OCI-LY3 (cell line): ENCODE results near the gene KCNJ9.
A peak's percentile ranks its signal among the peaks of the same experiment; 100 is the strongest.

Experiments used
- H2AFZ ChIP-seq: fragments of 200-600, 300-600 bp; shearing (Covaris generic); 2 replicates; pipeline ENCODE4 v1.6.0; 2014; ENCODE audit warnings: antibody characterized with exemption, low read depth, low read length
- H3K27ac ChIP-seq: fragments of 200-600, 300-600 bp; sonication (generic); 2 replicates; pipeline ENCODE4 v1.5.1; 2014; ENCODE audit warnings: mild to moderate bottlenecking, low read length, moderate library complexity, mixed read lengths
- H3K27me3 ChIP-seq: fragments of 200-600, 300-600 bp; sonication (generic); 2 replicates; pipeline ENCODE4 v1.6.1; 2014; ENCODE audit warnings: low read depth, low read length, mixed read lengths
- H3K36me3 ChIP-seq: fragments of 200-600, 300-600 bp; sonication (generic); replicated peaks from 2 replicates; pipeline ENCODE3; 2014; ENCODE audit warnings: low read depth, low read length, mixed read lengths
- H3K4me1 ChIP-seq: fragments of 300-600, 200-600 bp; sonication (generic); 2 replicates; pipeline ENCODE4 v1.6.1; 2014; ENCODE audit warnings: low read length, mixed read lengths
- H3K4me2 ChIP-seq: fragments of 200-600, 300-600 bp; sonication (generic); 2 replicates; pipeline ENCODE4 v1.6.1; 2014; ENCODE audit warnings: low read length, mixed read lengths
- H3K4me3 ChIP-seq: fragments of 300-600, 200-600 bp; sonication (generic); 2 replicates; pipeline ENCODE4 v1.5.1; 2014; ENCODE audit warnings: antibody characterized with exemption, mild to moderate bottlenecking, low read length, moderate library complexity
- H3K79me2 ChIP-seq: fragments of 300-600, 200-600 bp; shearing (Covaris generic); 2 replicates; pipeline ENCODE4 v1.6.1; 2014; ENCODE audit warnings: mild to moderate bottlenecking, low read length, mixed read lengths
- H3K9ac ChIP-seq: fragments of 300-600, 200-600 bp; shearing (Covaris generic); 2 replicates; pipeline ENCODE4 v1.6.0; 2014; ENCODE audit warnings: mild to moderate bottlenecking, low read length, moderate library complexity
- H3K9me3 ChIP-seq: fragments of 200-600, 300-600 bp; shearing (Covaris generic); 2 replicates; pipeline ENCODE4 v1.6.1; 2014; ENCODE audit warnings: low read length, mixed read lengths; ENCODE audit not compliant: insufficient read depth
- H4K20me1 ChIP-seq: fragments of 200-600, 300-600 bp; sonication (generic); 2 replicates; pipeline ENCODE4 v1.6.1; 2016; ENCODE audit warnings: low read length, mixed read lengths; ENCODE audit not compliant: insufficient read depth
- CTCF ChIP-seq: fragments of 200-600, 300-600 bp; sonication (generic); IDR thresholded peaks from 2 replicates; pipeline ENCODE4 v1.5.1; 2014; ENCODE audit warnings: antibody characterized with exemption, low read length, low read depth
- EZH2phosphoT487 ChIP-seq: fragments of 200-600 bp; shearing (Covaris generic); IDR thresholded peaks from 2 replicates; pipeline ENCODE4 v1.6.1; 2018; ENCODE audit warnings: antibody characterized with exemption, mixed run types, low read depth

KCNJ9 gene

GRCh38 chr1:160096274-160097116 lies 15.2 kb downstream of the KCNJ9 start:
- Histone ChIP-seq H3K9ac (no peak overlapping the region), H3K4me1 (peaks cover 26% of the 10 kb centered on the region), H4K20me1 (no peaks in the 10 kb centered on the region), H3K9me3 (no peaks in the 10 kb centered on the region), H2AFZ (no peak overlapping the region), H3K4me2 (0 out of 2 replicates have a peak overlapping the region, but pooled peaks have one; percentile 88), H3K27me3 (no peaks in the 10 kb centered on the region), H3K27ac (no peak overlapping the region), H3K79me2 (peaks cover 9% of the 10 kb centered on the region; the same call in 1 of the 2 replicates), H3K36me3 (no peaks in the 10 kb centered on the region), H3K4me3 (no peak overlapping the region)
- TF ChIP-seq EZH2phosphoT487 (no peak), CTCF (no peak)

GRCh38 chr1:160097151-160097910 lies 16.0 kb downstream of the KCNJ9 start:
- Histone ChIP-seq H3K4me1 (peaks cover 32% of the 10 kb centered on the region), H3K9me3 (no peaks in the 10 kb centered on the region), H3K27me3 (no peaks in the 10 kb centered on the region), H4K20me1 (no peaks in the 10 kb centered on the region), H3K36me3 (no peaks in the 10 kb centered on the region), H3K27ac (no peak overlapping the region), H2AFZ (no peak overlapping the region), H3K4me2 (peak overlapping the region; percentile 88), H3K9ac (peak overlapping the region; percentile 75), H3K79me2 (peaks cover 9% of the 10 kb centered on the region; the same call in 1 of the 2 replicates), H3K4me3 (peak overlapping the region; percentile 91)
- no peak for TF ChIP-seq CTCF
- no peak for TF ChIP-seq EZH2phosphoT487

- peaks cover 37% of the 10 kb centered on the region for H3K4me1 ChIP-seq
- H3K79me2 ChIP-seq: peaks cover 9% of the 10 kb centered on the region; the same call in 1 of the 2 replicates
- H3K4me3 ChIP-seq: peak within 1 kb of the TSS; percentile 91
- peak within 1 kb of the TSS; percentile 43 for H3K27ac ChIP-seq
- no peaks in the 10 kb centered on the region for H3K36me3 ChIP-seq
- TF ChIP-seq EZH2phosphoT487 (no peak), CTCF (no peak)
- H3K9ac ChIP-seq: peak within 1 kb of the TSS; percentile 75
- H3K9me3 ChIP-seq: no peaks in the 10 kb centered on the region
- H3K4me2 ChIP-seq: peak within 1 kb of the TSS; percentile 96
- H3K27me3 ChIP-seq: no peaks in the 10 kb centered on the region
- no peaks in the 10 kb centered on the region for H4K20me1 ChIP-seq
- H2AFZ ChIP-seq: peak within 1 kb of the TSS; percentile 95
Measured at GRCh38 chr1:160097911-160098851, 16.8 kb downstream of the KCNJ9 start, which contains the start of gene IGSF8. IGSF8 (minus strand) TSS chr1:160098619; CDS start chr1:160098472, 147 bp downstream.
